ENCODE results near the gene CAST. TPM values are rescaled to one million over a fixed set of nuclear protein-coding genes. Genes with fewer than 3 reads are reported as not detected.
"Not testable (repeated sequence)": the region's sequence is repeated elsewhere in the genome, so short reads cannot be mapped to it uniquely, and the experiment has no call there.

The CAST gene
- total and polyA plus RNA-seq, 12 donors = 54.3 to 329 (median 172) TPM

DNA sequence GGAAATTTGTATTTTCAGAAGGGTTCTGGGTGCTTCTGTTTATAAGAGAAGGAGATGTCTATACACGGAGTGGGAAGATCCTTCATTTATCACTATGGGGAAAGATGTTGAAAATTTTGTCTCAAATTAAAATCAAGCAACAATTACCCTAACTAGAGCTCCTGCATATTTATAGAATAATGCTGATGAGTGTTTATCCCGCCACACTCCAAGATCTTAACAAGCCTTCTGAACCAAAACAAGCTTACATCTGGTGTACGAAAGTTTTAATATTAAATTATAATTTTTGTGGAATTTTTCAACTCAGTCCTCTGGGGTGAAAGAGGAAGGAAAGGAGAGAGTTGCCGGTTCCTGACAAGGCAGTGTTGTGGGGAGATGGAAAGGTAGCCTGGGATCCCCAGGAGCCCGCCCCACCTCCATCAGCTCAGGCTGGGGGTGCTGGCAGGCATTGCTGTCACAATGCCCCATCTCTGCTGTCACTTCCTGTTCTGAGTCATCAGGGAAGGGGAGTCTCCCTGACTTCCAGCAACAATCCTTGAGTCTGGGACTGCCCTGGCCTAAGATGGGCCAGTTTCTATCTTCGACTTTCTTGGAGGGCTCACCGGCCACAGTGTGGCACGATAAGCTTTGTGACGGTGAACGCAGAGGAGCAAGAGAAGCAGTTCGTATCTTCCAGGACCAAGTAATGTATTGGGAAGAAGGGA, 81.0 kb downstream of the CAST start:
- H3K4me1 ChIP-seq (replicated peaks in 1 of 2) = peaks cover 0 to 9% of the 10 kb centered on the region in 2 donors
- 72 to 89% (median 83%) methylated on average over 11 of the region's 11 CpGs for WGBS, 4 donors
- DNase-seq = peak in 1 of 7 donors; percentile 13
- H3K27me3 ChIP-seq = no peaks in the 10 kb centered on the region
- peak overlapping the region in 1 of 5 donors; percentile 3 for H3K27ac ChIP-seq
- TF ChIP-seq CTCF (IDR thresholded peaks at IDR 0.05) = no peak
- intact Hi-C loops (cut with DNase I) = no loop called here
- H3K36me3 ChIP-seq (replicated peaks in 1 of 2) = peaks cover 0 to 82% of the 10 kb centered on the region in 2 donors
- no peaks in the 10 kb centered on the region for H3K9me3 ChIP-seq (replicated peaks in 1 of 3)
- H3K4me3 ChIP-seq = no peak overlapping the region

- H3K9me3 ChIP-seq (replicated peaks in 1 of 3) = no peaks in the 10 kb centered on the region
- H3K27ac ChIP-seq = peak overlapping the region in 1 of 5 donors; percentile 3
- no peak for DNase-seq
- H3K4me1 ChIP-seq (replicated peaks in 1 of 2) = peaks cover 0 to 15% of the 10 kb centered on the region in 2 donors
- 83 to 93% (median 88%) methylated on average over 4 of the region's 4 CpGs for WGBS, 4 donors
- no peak for TF ChIP-seq POLR2A (IDR thresholded peaks at IDR 0.05)
- TF ChIP-seq CTCF (IDR thresholded peaks at IDR 0.05) = no peak
- peaks cover 0 to 80% of the 10 kb centered on the region in 2 donors for H3K36me3 ChIP-seq (replicated peaks in 1 of 2)
- H3K4me3 ChIP-seq = no peak overlapping the region
- intact Hi-C loops (cut with DNase I) = no loop called here
- H3K27me3 ChIP-seq = no peaks in the 10 kb centered on the region
Measured at GRCh38 chr5:96743805-96744204, 81.6 kb downstream of the CAST start.

DNA sequence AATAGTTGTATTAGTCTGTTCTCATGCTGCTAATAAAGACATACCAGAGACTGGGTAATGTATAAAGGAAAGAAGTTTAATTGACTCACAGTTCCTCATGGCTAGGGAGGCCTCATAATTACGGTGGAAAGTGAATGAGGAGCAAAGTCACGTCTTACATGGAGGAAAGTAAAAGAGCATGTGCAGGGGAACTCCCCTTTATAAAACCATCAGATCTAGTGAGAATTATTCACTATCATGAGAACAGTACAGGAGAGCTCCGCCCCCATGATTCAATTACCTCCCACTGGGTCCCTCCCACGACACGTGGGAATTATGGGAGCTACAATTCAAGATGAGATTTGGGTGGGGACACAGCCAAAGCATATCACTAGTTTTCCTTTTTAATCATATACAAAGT, 82.0 kb downstream of the CAST start:
- intact Hi-C loops (cut with DNase I); DNase-seq; H3K4me3 ChIP-seq; H3K27ac ChIP-seq; H3K27me3 ChIP-seq; H3K9me3 ChIP-seq (replicated peaks in 1 of 3): not testable (repeated sequence)
- WGBS, 4 donors = 90 to 97% (median 96%) methylated on average over 5 of the region's 5 CpGs
- H3K4me1 ChIP-seq (replicated peaks in 1 of 2) = peaks cover 0 to 19% of the 10 kb centered on the region in 2 donors
- peaks cover 0 to 80% of the 10 kb centered on the region in 2 donors for H3K36me3 ChIP-seq (replicated peaks in 1 of 2)

DNA sequence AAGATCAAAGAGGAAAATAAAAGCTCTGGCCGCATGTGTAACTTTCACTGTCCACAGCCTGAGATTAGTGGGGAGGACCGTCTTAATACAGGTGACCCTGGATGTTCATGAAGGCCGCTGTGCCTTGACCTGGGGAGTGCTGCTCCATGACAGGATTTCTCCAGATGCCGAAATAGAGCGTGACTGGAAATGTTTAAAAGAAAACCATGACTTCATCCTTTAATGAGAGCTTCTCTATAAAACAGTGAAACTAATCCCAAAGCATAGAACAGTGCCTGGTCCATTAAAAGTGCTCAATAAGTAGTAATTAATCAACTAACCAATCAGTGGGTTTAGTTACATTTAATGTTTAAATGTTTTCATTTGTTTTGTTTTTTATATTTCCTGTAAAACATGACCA, 82.8 kb downstream of the CAST start:
- Histone ChIP-seq H3K27me3 (no peaks in the 10 kb centered on the region), H3K27ac (no peak overlapping the region), H3K9me3 (replicated peaks in 1 of 3) (no peaks in the 10 kb centered on the region), H3K4me3 (no peak overlapping the region), H3K4me1 (replicated peaks in 1 of 2) (peaks cover 0 to 19% of the 10 kb centered on the region in 2 donors), H3K36me3 (replicated peaks in 1 of 2) (peaks cover 0 to 82% of the 10 kb centered on the region in 2 donors)
- intact Hi-C loops (cut with DNase I) = no loop called here
- no peak for TF ChIP-seq CTCF (IDR thresholded peaks at IDR 0.05)
- no peak for TF ChIP-seq POLR2A (IDR thresholded peaks at IDR 0.05)
- 91 to 95% (median 92%) methylated on average over 5 of the region's 5 CpGs for WGBS, 4 donors
- DNase-seq = no peak

Measured in adrenal gland (tissue), 12 donors.